ENCODE measurements around the gene B9D1.

DNA sequence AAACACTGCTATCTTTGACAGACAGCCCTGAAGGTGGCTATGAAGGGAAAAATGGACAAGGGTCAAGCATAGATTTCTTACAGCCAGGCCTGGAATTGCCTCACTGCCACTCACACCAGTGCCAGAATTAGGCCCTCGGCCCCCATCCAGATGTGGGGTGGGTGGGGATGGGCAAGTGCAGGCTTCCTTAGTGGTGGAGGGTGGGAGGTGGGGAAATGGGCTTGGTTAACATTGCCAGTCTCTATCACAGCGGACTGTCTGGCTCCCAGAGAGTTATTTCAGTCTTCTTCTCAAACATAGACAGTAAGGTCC is 24.9 kb downstream of the B9D1 start:
- TF ChIP-seq, protein P1, sequence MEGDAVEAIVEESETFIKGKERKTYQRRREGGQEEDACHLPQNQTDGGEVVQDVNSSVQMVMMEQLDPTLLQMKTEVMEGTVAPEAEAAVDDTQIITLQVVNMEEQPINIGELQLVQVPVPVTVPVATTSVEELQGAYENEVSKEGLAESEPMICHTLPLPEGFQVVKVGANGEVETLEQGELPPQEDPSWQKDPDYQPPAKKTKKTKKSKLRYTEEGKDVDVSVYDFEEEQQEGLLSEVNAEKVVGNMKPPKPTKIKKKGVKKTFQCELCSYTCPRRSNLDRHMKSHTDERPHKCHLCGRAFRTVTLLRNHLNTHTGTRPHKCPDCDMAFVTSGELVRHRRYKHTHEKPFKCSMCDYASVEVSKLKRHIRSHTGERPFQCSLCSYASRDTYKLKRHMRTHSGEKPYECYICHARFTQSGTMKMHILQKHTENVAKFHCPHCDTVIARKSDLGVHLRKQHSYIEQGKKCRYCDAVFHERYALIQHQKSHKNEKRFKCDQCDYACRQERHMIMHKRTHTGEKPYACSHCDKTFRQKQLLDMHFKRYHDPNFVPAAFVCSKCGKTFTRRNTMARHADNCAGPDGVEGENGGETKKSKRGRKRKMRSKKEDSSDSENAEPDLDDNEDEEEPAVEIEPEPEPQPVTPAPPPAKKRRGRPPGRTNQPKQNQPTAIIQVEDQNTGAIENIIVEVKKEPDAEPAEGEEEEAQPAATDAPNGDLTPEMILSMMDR (IDR thresholded peaks at IDR 0.05), result no peak
- no peak for TF ChIP-seq POLR2AphosphoS5 (IDR thresholded peaks at IDR 0.05)
